Endothelial cell (in vitro differentiated cells): ENCODE measurements around the gene ZNF628. TPM values are rescaled to one million over a fixed set of nuclear protein-coding genes. Genes with fewer than 3 reads are reported as not detected.
A peak's percentile ranks its signal among the peaks of the same experiment; 100 is the strongest.

Experiments used
- DNase-seq: peaks from one replicate; pipeline ENCODE4 v3.0.0; 2021; ENCODE audit warnings: low spot score
- H3K27ac Mint-ChIP-seq: one replicate; pipeline ENCODE4 v1.8.0; 2021; ENCODE audit warnings: mixed read lengths, inconsistent platforms; ENCODE audit not compliant: unreplicated experiment
- H3K27me3 Mint-ChIP-seq: one replicate; pipeline ENCODE4 v1.8.0; 2021; ENCODE audit warnings: mild to moderate bottlenecking, moderate library complexity, mixed read lengths, inconsistent platforms; ENCODE audit not compliant: unreplicated experiment
- H3K36me3 Mint-ChIP-seq: one replicate; pipeline ENCODE4 v1.8.0; 2021; ENCODE audit warnings: mild to moderate bottlenecking, low read depth, mixed read lengths, inconsistent platforms; ENCODE audit not compliant: unreplicated experiment
- H3K4me1 Mint-ChIP-seq: one replicate; pipeline ENCODE4 v1.8.0; 2021; ENCODE audit warnings: mild to moderate bottlenecking, mixed read lengths, inconsistent platforms; ENCODE audit not compliant: unreplicated experiment
- H3K4me3 Mint-ChIP-seq: one replicate; pipeline ENCODE4 v1.8.0; 2021; ENCODE audit warnings: mild to moderate bottlenecking, mixed read lengths, inconsistent platforms; ENCODE audit not compliant: unreplicated experiment
- H3K9me3 Mint-ChIP-seq: one replicate; pipeline ENCODE4 v1.8.0; 2021; ENCODE audit warnings: mixed read lengths, inconsistent platforms; ENCODE audit not compliant: unreplicated experiment
- CTCF ChIP-seq: fragments of 200-600 bp; sonication (generic); IDR thresholded peaks from one replicate; pipeline ENCODE4 v1.5.0; 2021; ENCODE audit warnings: antibody characterized with exemption; ENCODE audit not compliant: unreplicated experiment
- total RNA-seq: library from RNA; stranded (reverse); fragmentation: NEBNext Ultra II Directional; extraction: Animal tissue kit (Norgen Biotek cat#: 25700); gene quantifications from one replicate; pipeline ENCODE4 v1.2.1, GENCODE V29; 2021; ENCODE audit not compliant: unreplicated experiment

The ZNF628 gene
- total RNA-seq, 1 donor from 2014 or later: 8.7 TPM

- peak overlapping the region; percentile 81 for H3K4me3 Mint-ChIP-seq
- peaks cover 5% of the 10 kb centered on the region for H3K4me1 Mint-ChIP-seq
- H3K9me3 Mint-ChIP-seq: no peaks in the 10 kb centered on the region
- peak; percentile 21 for TF ChIP-seq CTCF
- H3K27ac Mint-ChIP-seq: no peak overlapping the region
- peaks cover 25% of the 10 kb centered on the region for H3K27me3 Mint-ChIP-seq
- peak; percentile 54 for DNase-seq
- H3K36me3 Mint-ChIP-seq: peaks cover 8% of the 10 kb centered on the region
Measured at GRCh38 chr19:55452749-55453346, 23.6 kb upstream of the ZNF628 start.

DNA sequence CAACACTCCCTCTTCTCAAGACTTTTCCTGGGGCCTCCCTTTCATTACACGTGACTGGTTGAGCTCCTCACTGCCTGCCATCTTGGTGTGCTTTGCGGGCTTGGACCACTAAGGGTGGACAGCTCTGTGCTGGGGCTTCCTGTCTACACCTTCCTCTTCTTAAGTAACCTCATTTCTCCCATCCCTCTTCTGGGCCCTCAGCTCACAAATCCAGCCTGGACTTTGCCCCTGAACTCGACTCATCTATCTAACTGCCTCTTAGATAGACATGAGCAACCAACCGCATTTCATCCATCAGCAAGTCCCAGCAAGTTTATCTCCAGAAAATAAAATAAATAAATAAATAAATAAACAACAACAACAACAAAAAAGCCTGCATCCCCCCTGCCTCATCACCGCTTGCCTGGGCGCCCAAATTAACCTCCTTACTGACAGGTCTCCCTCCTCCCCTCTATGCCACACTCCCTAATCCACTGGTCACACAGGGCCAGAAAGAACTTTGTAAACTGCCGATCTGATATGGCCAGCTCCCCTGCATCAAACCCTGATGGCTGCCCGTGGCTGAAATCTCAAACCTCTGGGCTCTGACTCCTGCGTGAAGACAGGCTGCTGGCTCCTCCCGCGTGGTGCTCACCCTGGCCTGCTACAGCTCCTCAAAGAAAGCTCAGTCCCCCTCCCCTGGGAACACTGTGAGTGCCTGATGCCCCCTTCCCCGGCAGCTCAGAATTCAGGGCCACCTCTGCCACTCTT is 22.7 kb upstream of the ZNF628 start:
- Mint-ChIP-seq H3K27ac (peak overlapping the region; percentile 16), H3K27me3 (peaks cover 25% of the 10 kb centered on the region)

DNA sequence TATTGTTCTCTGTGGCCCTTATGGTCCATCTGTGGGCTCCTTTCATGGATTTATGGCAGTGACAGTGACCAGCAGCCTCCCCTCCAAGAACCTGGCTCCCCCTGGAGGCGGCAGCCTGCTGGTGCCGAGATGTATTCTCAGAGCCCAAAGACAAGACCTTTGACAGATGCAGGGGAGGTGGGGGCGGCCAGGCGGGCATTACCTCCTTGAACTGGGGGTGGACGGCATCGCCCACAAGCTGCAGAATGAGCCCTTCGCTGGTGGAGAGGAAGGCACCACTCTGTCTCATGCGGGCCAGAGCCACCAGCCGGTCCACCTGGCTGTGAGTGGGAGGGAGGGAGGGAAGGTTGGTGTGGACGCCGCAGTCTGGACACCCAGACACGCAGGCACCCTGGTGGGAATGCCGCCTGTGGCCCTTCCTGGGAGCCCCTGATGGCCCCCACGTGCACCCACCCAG is 21.6 kb upstream of the ZNF628 start:
- peaks cover 8% of the 10 kb centered on the region for H3K36me3 Mint-ChIP-seq
- H3K9me3 Mint-ChIP-seq: no peaks in the 10 kb centered on the region
- peaks cover 25% of the 10 kb centered on the region for H3K27me3 Mint-ChIP-seq
- DNase-seq: peak; percentile 71
- peak overlapping the region; percentile 59 for H3K4me3 Mint-ChIP-seq
- H3K4me1 Mint-ChIP-seq: peaks cover 5% of the 10 kb centered on the region
- TF ChIP-seq CTCF: peak; percentile 77
- no peak overlapping the region for H3K27ac Mint-ChIP-seq

More for the DNA sequence above, 22.7 kb upstream of the ZNF628 start:
- no peak for TF ChIP-seq CTCF
- peaks cover 5% of the 10 kb centered on the region for H3K4me1 Mint-ChIP-seq
- DNase-seq: no peak
- peaks cover 8% of the 10 kb centered on the region for H3K36me3 Mint-ChIP-seq
- peak overlapping the region; percentile 81 for H3K4me3 Mint-ChIP-seq
- no peaks in the 10 kb centered on the region for H3K9me3 Mint-ChIP-seq

- H3K4me3 Mint-ChIP-seq: no peak overlapping the region
- peaks cover 5% of the 10 kb centered on the region for H3K4me1 Mint-ChIP-seq
- H3K27ac Mint-ChIP-seq: no peak overlapping the region
- no peak for TF ChIP-seq CTCF
- no peaks in the 10 kb centered on the region for H3K9me3 Mint-ChIP-seq
- H3K36me3 Mint-ChIP-seq: peaks cover 8% of the 10 kb centered on the region
- H3K27me3 Mint-ChIP-seq: peaks cover 24% of the 10 kb centered on the region
- no peak for DNase-seq
Measured at GRCh38 chr19:55455576-55456235, 20.7 kb upstream of the ZNF628 start.

DNA sequence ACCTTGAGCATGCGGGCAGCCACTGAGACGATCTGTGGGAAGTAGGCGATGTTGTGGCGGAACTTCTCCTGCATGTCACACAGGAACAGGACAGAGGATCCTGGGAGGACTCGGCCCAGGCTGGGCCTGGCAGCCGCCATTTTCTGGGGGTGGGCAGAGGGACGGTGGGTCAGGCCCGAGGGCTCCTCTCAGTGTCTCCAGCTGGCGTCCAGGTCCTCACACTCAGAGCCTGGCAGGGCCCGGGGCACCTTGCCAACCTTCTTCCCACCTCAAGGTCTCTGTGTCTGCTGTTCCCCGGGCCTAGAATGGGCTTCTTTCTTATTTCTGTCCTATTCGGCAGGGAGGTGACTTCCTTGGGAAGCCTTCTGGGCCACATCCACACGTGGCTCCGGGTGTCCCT is 20.1 kb upstream of the ZNF628 start:
- Mint-ChIP-seq H3K36me3 (peaks cover 8% of the 10 kb centered on the region), H3K27me3 (peaks cover 22% of the 10 kb centered on the region), H3K9me3 (no peaks in the 10 kb centered on the region), H3K4me1 (peaks cover 5% of the 10 kb centered on the region), H3K4me3 (no peak overlapping the region), H3K27ac (no peak overlapping the region)
- no peak for DNase-seq
- TF ChIP-seq CTCF: no peak
